K562 (cell line): Measurements from ENCODE around the gene GSK3B. TPM values are rescaled to one million over a fixed set of nuclear protein-coding genes. Genes with fewer than 3 reads are reported as not detected.

Experiments
- ATAC-seq: fragments of 200-7000 bp; cut with Tn5 transposase; 3 replicates; pipeline ENCODE4 v1.9.1; 2020; ENCODE audit warnings: moderate library complexity
- BruUV-seq: library from RNA; stranded (reverse); fragments of 400-500 nt; replicated peaks from 2 replicates; lab custom pipeline; 2021; lab: Mats Ljungman, UMichigan
- CTCF ChIA-PET: fragments of 300-600 bp; formaldehyde crosslinking; extraction: SDS; loops from one replicate; lab custom pipeline; 2021; ENCODE audit warnings: low intra/inter-chr PET ratio; lab: Yijun Ruan, JAX
- POLR2A ChIA-PET: fragments of 300-600, 350-650 bp; sonication (Branson Sonifier 250); formaldehyde crosslinking; extraction: SDS; loops from one replicate; lab custom pipeline; 2021; ENCODE audit warnings: antibody characterized with exemption, inconsistent platforms; lab: Yijun Ruan, JAX
- DNase-seq, 4 experiments: peaks; one replicate each; pipeline versions ENCODE4 v3.0.0 to v3.0.0-alpha.2; 2011 to 2018; ENCODE audit warnings: low spot score in 3 of 4, mixed read lengths in 3 of 4; ENCODE audit errors: extremely low read depth in 1 of 4
- FAIRE-seq: peaks from 2 replicates; lab custom pipeline; 2011; peaks lifted over from hg19 to GRCh38; lab: Jason Lieb, UNC
- H2AFZ ChIP-seq: 2 replicates; pipeline ENCODE4 v1.6.0; 2011; ENCODE audit warnings: low read depth, low read length, control low read depth, inconsistent platforms
- H3K27ac ChIP-seq: fragments of 200-600 bp; 3 replicates; pipeline ENCODE4 v1.8.0; 2011; ENCODE audit warnings: low read depth, mild to moderate bottlenecking, control low read depth, inconsistent platforms, low read length, moderate library complexity, mixed read lengths; ENCODE audit errors: extremely low read depth
- H3K27me3 ChIP-seq, 2 experiments: fragments of 300-600 bp in 1 of 2; 2 replicates in 1 of 2; 3 replicates in 1 of 2; pipeline versions ENCODE4 v1.6.0 to v1.8.0; 2011; ENCODE audit warnings: inconsistent platforms in 2 of 2, low read length in 2 of 2, mild to moderate bottlenecking in 1 of 2, mixed read lengths in 1 of 2, moderate library complexity in 1 of 2; ENCODE audit not compliant: control insufficient read depth in 2 of 2, insufficient read depth in 2 of 2
- H3K36me3 ChIP-seq: fragments of 300-600 bp; 3 replicates; pipeline ENCODE4 v1.8.0; 2011; ENCODE audit warnings: mild to moderate bottlenecking, low read length, inconsistent platforms; ENCODE audit not compliant: control insufficient read depth, insufficient read depth
- H3K4me1 ChIP-seq, 2 experiments: fragments of 200-600 bp in 1 of 2; replicated peaks in 1 of 2; 2 replicates in 1 of 2; 3 replicates in 1 of 2; pipeline versions ENCODE4 v1.5.1 to v1.8.0; 2011; ENCODE audit warnings: inconsistent platforms in 2 of 2, low read length in 2 of 2, mild to moderate bottlenecking in 1 of 2, mixed read lengths in 1 of 2, moderate library complexity in 1 of 2; ENCODE audit not compliant: control insufficient read depth in 2 of 2, insufficient read depth in 2 of 2
- H3K4me2 ChIP-seq: 2 replicates; pipeline ENCODE4 v1.6.1; 2011; ENCODE audit warnings: low read length, control low read depth, inconsistent platforms, mixed read lengths; ENCODE audit not compliant: insufficient read depth
- H3K4me3 ChIP-seq: fragments of 200-600 bp; sonication (generic), shearing (Covaris generic); 2 replicates; pipeline ENCODE4 v1.5.1; 2016; ENCODE audit warnings: control low read depth, inconsistent platforms
- H3K79me2 ChIP-seq: fragments of 200-600 bp; 3 replicates; pipeline ENCODE4 v1.8.0; 2011; ENCODE audit warnings: low read length, inconsistent platforms; ENCODE audit not compliant: control insufficient read depth, insufficient read depth
- H3K9ac ChIP-seq, 2 experiments: 2 replicates each; pipeline versions ENCODE4 v1.6.0 to v1.6.1; 2011; ENCODE audit warnings: low read depth in 2 of 2, low read length in 2 of 2, control low read depth in 1 of 2, inconsistent platforms in 1 of 2, mild to moderate bottlenecking in 1 of 2, mixed read lengths in 1 of 2; ENCODE audit not compliant: insufficient read depth in 1 of 2
- H3K9me1 ChIP-seq: one replicate; pipeline ENCODE4 v1.6.0; 2011; ENCODE audit warnings: inconsistent platforms, mild to moderate bottlenecking, low read length, moderate library complexity; ENCODE audit not compliant: control insufficient read depth, insufficient read depth
- H3K9me3 ChIP-seq: replicated peaks from 2 replicates; pipeline ENCODE4 v1.5.1; 2011; ENCODE audit warnings: low read depth, low read length, inconsistent platforms; ENCODE audit not compliant: control insufficient read depth, insufficient read depth
- H4K20me1 ChIP-seq: replicated peaks from 2 replicates; pipeline ENCODE4 v1.6.1; 2011; ENCODE audit warnings: low read length, inconsistent platforms, mixed read lengths; ENCODE audit not compliant: control insufficient read depth, insufficient read depth
- KDM2B ChIP-seq: fragments of 250-450 bp; sonication (Bioruptor Pico); IDR thresholded peaks from 2 replicates; pipeline ENCODE4 v1.8.0; 2021; ENCODE audit warnings: mild to moderate bottlenecking, moderate library complexity
- NRF1 ChIP-seq, 2 experiments: fragments of 450-650 bp; IDR thresholded peaks in 1 of 2; conservative IDR thresholded peaks in 1 of 2; 2 replicates each; pipeline ENCODE4 v1.6.1; 2014; ENCODE audit warnings: mild to moderate bottlenecking in 2 of 2
- PTBP1 ChIP-seq: fragments of 200-400 bp; formaldehyde crosslinking; IDR thresholded peaks from 2 replicates; pipeline ENCODE4 v1.6.1; 2017; ENCODE audit warnings: low read depth, low read length
- RB1 ChIP-seq: fragments of 450-650 bp; IDR thresholded peaks from 2 replicates; pipeline ENCODE4 v1.6.1; 2017; ENCODE audit warnings: low read depth, mild to moderate bottlenecking
- SMAD2 ChIP-seq: fragments of 150-350 bp; IDR thresholded peaks from 2 replicates; pipeline ENCODE4 v1.6.1; 2014; ENCODE audit warnings: low read depth, mild to moderate bottlenecking, low read length
- WGBS: fragments of 100-300 bp; shearing (Covaris generic); methylation state at CpG from one replicate; pipeline ENCODE4 v1.1.6; 2016; ENCODE audit warnings: low coverage, mixed read lengths; ENCODE audit not compliant: insufficient coverage; ENCODE audit errors: missing lambda C conversion rate; 5-methylcytosine and 5-hydroxymethylcytosine counted together
- in situ Hi-C: fragments of 300-500 bp; cut with MboI; formaldehyde crosslinking; loops from 4 replicates; pipeline ENCODE4 v1.15.0; 2018; ENCODE audit warnings: inconsistent platforms, mixed read lengths
- intact Hi-C: fragments of 100-400 bp; cut with micrococcal nuclease; formaldehyde crosslinking; loops from 2 replicates; pipeline ENCODE4 v1.14.2; 2022
- polyA plus RNA-seq, 8 experiments: library from polyadenylated mRNA; depleted of rRNA in 4 of 8; stranded (reverse) in 5 of 8; unstranded in 3 of 8; fragments of >200 nt; fragmentation: Nextera tagmentation in 2 of 8; fragmentation: Illumina TruSeq in 1 of 8; extraction: Ambion mirVana in 2 of 8; extraction: Trizol in 1 of 8; gene quantifications; 2 replicates each; pipeline versions ENCODE4 v1.2.1 to v1.2.3, GENCODE V29; 2011 to 2014; ENCODE audit warnings: inconsistent platforms in 1 of 8, missing spikeins in 1 of 8
- total RNA-seq, 7 experiments: library from RNA; depleted of rRNA in 6 of 7; stranded (reverse); fragments of >200 nt in 6 of 7; fragmentation: Illumina TruSeq in 2 of 7; extraction: Trizol in 2 of 7; gene quantifications; 2 replicates each; pipeline versions ENCODE4 v1.2.1 to v1.2.3, GENCODE V29; 2011 to 2021; ENCODE audit warnings: low replicate concordance in 1 of 7
- TF ChIP-seq, protein P1 (sequence below): sonication (generic); formaldehyde crosslinking; IDR thresholded peaks from 2 replicates; pipeline ENCODE4 v1.4.0; 2020; ENCODE audit warnings: mild to moderate bottlenecking, missing genetic modification reagents
- TF ChIP-seq, protein P2 (sequence below): fragments of 250-450 bp; sonication (Bioruptor Pico); IDR thresholded peaks from 2 replicates; pipeline ENCODE4 v1.8.0; 2021; ENCODE audit warnings: moderate library complexity, mild to moderate bottlenecking, inconsistent platforms
- TF ChIP-seq, protein P3 (sequence below): fragments of 250-450 bp; sonication (Bioruptor Pico); IDR thresholded peaks from 2 replicates; pipeline ENCODE4 v1.4.0; 2020

The GSK3B gene
- total and polyA plus RNA-seq, 9 of the 15 experiments (the other 6 are each of a cell fraction or from before 2014, with no cell fraction given): 4.7 to 25.0 (median 18.7) TPM

DNA sequence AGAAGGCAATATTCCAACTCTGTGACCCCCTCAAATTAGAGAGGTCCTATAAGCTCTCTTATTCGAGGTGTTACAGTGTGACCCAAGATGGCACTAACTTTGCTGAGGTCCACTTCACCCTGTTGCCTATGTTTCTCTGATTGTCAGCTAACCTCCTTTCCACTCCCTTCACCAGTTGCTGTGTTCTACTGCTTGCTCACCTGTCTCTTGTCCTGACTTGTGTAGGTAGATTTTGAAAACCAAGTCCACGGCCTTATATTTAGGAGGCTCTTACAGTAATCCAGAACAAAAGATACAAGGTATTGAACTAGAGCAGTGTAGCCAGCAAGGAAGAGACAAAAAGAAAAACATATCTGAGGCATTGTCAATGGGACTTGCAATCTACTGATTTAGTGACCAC lies 20.1 kb upstream of the GSK3B start:
- CTCF ChIA-PET: no interaction called here
- Histone ChIP-seq H3K9me3 (no peaks in the 10 kb centered on the region), H3K4me3 (no peak overlapping the region), H3K9me1 (no peaks in the 10 kb centered on the region), H2AFZ (no peak overlapping the region), H3K4me2 (no peak overlapping the region), H3K36me3 (no peaks in the 10 kb centered on the region)
- ATAC-seq: no peak
- FAIRE-seq: no peak
- BruUV-seq: no TSS peak
- TF ChIP-seq, protein P1, sequence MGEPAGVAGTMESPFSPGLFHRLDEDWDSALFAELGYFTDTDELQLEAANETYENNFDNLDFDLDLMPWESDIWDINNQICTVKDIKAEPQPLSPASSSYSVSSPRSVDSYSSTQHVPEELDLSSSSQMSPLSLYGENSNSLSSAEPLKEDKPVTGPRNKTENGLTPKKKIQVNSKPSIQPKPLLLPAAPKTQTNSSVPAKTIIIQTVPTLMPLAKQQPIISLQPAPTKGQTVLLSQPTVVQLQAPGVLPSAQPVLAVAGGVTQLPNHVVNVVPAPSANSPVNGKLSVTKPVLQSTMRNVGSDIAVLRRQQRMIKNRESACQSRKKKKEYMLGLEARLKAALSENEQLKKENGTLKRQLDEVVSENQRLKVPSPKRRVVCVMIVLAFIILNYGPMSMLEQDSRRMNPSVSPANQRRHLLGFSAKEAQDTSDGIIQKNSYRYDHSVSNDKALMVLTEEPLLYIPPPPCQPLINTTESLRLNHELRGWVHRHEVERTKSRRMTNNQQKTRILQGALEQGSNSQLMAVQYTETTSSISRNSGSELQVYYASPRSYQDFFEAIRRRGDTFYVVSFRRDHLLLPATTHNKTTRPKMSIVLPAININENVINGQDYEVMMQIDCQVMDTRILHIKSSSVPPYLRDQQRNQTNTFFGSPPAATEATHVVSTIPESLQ (CRISPR knock-in tag): no peak
- no peak for TF ChIP-seq NRF1 (conservative IDR thresholded peaks at IDR 0.05 in 1 of 2, IDR thresholded peaks at IDR 0.05 in 1 of 2)
- TF ChIP-seq, protein P2, sequence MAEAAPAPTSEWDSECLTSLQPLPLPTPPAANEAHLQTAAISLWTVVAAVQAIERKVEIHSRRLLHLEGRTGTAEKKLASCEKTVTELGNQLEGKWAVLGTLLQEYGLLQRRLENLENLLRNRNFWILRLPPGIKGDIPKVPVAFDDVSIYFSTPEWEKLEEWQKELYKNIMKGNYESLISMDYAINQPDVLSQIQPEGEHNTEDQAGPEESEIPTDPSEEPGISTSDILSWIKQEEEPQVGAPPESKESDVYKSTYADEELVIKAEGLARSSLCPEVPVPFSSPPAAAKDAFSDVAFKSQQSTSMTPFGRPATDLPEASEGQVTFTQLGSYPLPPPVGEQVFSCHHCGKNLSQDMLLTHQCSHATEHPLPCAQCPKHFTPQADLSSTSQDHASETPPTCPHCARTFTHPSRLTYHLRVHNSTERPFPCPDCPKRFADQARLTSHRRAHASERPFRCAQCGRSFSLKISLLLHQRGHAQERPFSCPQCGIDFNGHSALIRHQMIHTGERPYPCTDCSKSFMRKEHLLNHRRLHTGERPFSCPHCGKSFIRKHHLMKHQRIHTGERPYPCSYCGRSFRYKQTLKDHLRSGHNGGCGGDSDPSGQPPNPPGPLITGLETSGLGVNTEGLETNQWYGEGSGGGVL: no peak
- TF ChIP-seq PTBP1: no peak
- no peak for TF ChIP-seq SMAD2
- no peak for TF ChIP-seq RB1
- TF ChIP-seq, protein P3, sequence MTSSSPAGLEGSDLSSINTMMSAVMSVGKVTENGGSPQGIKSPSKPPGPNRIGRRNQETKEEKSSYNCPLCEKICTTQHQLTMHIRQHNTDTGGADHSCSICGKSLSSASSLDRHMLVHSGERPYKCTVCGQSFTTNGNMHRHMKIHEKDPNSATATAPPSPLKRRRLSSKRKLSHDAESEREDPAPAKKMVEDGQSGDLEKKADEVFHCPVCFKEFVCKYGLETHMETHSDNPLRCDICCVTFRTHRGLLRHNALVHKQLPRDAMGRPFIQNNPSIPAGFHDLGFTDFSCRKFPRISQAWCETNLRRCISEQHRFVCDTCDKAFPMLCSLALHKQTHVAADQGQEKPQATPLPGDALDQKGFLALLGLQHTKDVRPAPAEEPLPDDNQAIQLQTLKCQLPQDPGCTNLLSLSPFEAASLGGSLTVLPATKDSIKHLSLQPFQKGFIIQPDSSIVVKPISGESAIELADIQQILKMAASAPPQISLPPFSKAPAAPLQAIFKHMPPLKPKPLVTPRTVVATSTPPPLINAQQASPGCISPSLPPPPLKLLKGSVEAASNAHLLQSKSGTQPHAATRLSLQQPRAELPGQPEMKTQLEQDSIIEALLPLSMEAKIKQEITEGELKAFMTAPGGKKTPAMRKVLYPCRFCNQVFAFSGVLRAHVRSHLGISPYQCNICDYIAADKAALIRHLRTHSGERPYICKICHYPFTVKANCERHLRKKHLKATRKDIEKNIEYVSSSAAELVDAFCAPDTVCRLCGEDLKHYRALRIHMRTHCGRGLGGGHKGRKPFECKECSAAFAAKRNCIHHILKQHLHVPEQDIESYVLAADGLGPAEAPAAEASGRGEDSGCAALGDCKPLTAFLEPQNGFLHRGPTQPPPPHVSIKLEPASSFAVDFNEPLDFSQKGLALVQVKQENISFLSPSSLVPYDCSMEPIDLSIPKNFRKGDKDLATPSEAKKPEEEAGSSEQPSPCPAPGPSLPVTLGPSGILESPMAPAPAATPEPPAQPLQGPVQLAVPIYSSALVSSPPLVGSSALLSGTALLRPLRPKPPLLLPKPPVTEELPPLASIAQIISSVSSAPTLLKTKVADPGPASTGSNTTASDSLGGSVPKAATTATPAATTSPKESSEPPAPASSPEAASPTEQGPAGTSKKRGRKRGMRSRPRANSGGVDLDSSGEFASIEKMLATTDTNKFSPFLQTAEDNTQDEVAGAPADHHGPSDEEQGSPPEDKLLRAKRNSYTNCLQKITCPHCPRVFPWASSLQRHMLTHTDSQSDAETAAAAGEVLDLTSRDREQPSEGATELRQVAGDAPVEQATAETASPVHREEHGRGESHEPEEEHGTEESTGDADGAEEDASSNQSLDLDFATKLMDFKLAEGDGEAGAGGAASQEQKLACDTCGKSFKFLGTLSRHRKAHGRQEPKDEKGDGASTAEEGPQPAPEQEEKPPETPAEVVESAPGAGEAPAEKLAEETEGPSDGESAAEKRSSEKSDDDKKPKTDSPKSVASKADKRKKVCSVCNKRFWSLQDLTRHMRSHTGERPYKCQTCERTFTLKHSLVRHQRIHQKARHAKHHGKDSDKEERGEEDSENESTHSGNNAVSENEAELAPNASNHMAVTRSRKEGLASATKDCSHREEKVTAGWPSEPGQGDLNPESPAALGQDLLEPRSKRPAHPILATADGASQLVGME (CRISPR knock-in tag): no peak
- TF ChIP-seq KDM2B: no peak
- TF ChIP-seq, all 486 proteins: peak for 0
- Histone ChIP-seq H3K4me1 (no peaks in the 10 kb centered on the region), H3K79me2 (no peaks in the 10 kb centered on the region), H3K9ac (no peak overlapping the region), H3K27me3 (peaks cover 0 to 6% of the 10 kb centered on the region in 2 experiments; a peak in 3 of 5 replicates), H4K20me1 (no peaks in the 10 kb centered on the region), H3K27ac (no peak overlapping the region)
- no peak for DNase-seq
- POLR2A ChIA-PET: interaction anchor here (0.6 kb wide), 1 partner anchor 652 kb away, joined by 3 read pairs; no protein-coding TSS in a partner anchor
- in situ Hi-C loops (no loop called here), intact Hi-C loops (no loop called here)
- 0% methylated on average over 2 of the region's 2 CpGs for WGBS
